AG10803 (cell line): ENCODE results near the gene IGFBPL1.

Experiments
- DNase-seq: peaks from one replicate; pipeline ENCODE4 v3.0.0; 2010; ENCODE audit warnings: low read depth
- H3K4me3 ChIP-seq: 2 replicates; pipeline ENCODE4 v1.5.1; 2011; ENCODE audit warnings: mild to moderate bottlenecking, low read length, control low read depth
- TF ChIP-seq, protein P1 (sequence below): conservative IDR thresholded peaks from 2 replicates; pipeline ENCODE4 v1.5.1; 2011; ENCODE audit warnings: mild to moderate bottlenecking, low read length, control low read depth, inconsistent platforms

IGFBPL1 gene

DNA sequence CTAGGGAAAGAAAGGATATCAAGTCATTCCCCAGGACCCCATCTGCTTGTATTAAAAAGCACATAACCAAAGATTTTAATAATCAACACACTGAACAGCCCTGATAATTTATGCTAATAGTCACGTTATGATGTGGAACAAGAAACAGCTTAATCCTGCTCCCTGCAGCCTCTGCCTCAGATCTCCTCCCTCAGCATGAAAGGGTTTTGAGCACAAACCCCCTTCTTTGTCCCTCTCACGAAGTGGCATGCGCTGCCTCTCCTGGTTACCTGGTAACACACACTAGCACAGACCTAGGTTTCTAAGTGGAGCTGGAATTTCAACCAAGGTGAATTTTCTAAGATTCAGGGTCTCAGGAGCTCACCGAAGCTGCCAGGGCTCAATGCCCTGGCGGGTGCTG lies 5.1 kb downstream of the IGFBPL1 start:
- TF ChIP-seq, protein P1, sequence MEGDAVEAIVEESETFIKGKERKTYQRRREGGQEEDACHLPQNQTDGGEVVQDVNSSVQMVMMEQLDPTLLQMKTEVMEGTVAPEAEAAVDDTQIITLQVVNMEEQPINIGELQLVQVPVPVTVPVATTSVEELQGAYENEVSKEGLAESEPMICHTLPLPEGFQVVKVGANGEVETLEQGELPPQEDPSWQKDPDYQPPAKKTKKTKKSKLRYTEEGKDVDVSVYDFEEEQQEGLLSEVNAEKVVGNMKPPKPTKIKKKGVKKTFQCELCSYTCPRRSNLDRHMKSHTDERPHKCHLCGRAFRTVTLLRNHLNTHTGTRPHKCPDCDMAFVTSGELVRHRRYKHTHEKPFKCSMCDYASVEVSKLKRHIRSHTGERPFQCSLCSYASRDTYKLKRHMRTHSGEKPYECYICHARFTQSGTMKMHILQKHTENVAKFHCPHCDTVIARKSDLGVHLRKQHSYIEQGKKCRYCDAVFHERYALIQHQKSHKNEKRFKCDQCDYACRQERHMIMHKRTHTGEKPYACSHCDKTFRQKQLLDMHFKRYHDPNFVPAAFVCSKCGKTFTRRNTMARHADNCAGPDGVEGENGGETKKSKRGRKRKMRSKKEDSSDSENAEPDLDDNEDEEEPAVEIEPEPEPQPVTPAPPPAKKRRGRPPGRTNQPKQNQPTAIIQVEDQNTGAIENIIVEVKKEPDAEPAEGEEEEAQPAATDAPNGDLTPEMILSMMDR: no peak
- DNase-seq: no peak
- H3K4me3 ChIP-seq: no peak overlapping the region

- TF ChIP-seq, protein P1: no peak
- H3K4me3 ChIP-seq: no peak overlapping the region
- DNase-seq: no peak
These were observed 5.9 kb downstream of the IGFBPL1 start for GRCh38 chr9:38418366-38418765.

- TF ChIP-seq, protein P1: peak; percentile 48
- no peak for DNase-seq
- H3K4me3 ChIP-seq: no peak overlapping the region
These were observed 7.0 kb downstream of the IGFBPL1 start for GRCh38 chr9:38417003-38417945.

- H3K4me3 ChIP-seq: no peak overlapping the region
- peak; percentile 15 for DNase-seq
- TF ChIP-seq, protein P1: no peak
These were observed 7.8 kb downstream of the IGFBPL1 start for GRCh38 chr9:38416461-38416860.

DNA sequence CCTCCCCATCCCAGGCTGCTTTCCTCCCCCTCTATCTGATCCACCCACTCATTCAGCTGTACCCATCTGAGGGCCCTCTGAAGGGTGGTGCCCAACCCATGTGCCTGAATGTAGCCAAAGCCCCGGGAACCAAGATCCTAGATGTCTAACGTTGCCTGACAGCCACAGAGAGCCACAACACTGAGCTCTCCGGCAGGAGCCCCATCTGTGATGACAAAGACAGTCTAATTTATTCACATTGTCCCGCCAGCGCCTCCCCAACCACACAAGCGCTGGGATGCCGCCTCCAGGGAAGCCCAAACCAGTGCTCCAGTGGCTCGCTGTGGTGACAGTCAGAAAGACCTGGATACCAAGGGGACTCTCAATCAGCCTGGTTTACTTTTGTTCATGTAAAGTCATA lies 8.4 kb downstream of the IGFBPL1 start:
- TF ChIP-seq, protein P1: no peak
- no peak for DNase-seq
- no peak overlapping the region for H3K4me3 ChIP-seq

DNA sequence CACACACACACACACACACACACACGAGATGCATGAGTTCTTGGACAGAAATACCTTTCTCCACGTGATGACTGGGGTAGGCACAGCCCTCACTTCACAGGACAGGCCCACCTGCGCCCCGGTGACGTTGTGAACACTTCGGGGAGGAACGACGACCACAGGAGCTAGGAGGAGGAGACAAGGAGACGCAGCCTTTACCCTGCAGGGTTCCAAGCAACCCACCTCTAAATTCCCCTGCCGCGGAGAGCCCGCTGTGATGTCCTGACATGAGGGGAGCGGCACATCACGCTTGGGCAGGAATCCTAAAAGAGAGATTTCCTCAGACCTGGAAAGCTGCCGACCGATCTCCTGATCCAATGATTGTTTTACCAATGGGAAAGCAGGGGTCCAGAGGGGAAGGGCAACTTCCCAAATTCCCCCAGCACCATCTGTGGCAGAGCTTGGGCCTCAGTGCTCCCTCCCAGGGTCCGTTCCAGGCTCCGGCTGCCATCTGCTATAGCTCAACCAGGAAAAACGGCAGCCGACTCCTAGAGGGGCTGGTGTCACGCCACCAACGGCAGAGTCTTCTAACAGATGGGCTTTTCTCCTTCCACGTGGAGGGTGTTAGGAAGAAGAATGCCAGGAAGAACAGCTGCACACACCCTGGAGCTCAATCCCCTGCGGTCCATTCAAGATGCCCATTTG lies 10.1 kb downstream of the IGFBPL1 start:
- DNase-seq: no peak
- H3K4me3 ChIP-seq: no peak overlapping the region

More for the DNA sequence above, 10.1 kb downstream of the IGFBPL1 start:
- TF ChIP-seq, protein P1: no peak
